ENCODE data around the gene CPN2. TPM values are rescaled to one million over a fixed set of nuclear protein-coding genes. Genes with fewer than 3 reads are reported as not detected.

CPN2 gene
- total and polyA plus RNA-seq, 2 donors (not counting 1 experiment from before 2014, with no cell fraction given): not detected

DNA sequence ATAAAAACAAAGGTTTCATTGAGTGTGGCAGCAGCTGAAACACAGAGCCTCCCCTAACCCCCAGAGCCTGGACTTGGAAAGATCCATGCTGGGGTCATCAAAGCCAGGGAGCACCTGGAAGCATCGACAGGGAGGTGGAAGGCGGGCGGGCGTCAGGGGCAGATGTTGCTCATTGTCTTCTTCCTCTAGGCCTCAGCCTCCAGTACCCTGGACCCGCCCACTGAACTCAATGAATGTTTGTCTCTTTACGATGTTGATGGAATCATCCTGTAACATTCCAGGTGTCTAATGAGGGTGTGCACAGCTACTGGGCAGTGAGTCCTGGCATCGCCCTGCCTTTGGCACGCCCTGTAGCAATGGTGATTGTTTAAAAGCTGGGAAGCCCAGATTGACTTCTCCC lies 38.1 kb upstream of the CPN2 start:
- ChIA-PET POLR2A (no interaction called here), CTCF (no interaction called here)
- 87% methylated on average over 4 of the region's 8 CpGs for WGBS (ENCODE audit: insufficient coverage)
- no peaks in the 10 kb centered on the region for H3K4me1 Mint-ChIP-seq
- peaks cover 10% of the 10 kb centered on the region for H3K27me3 Mint-ChIP-seq
- Histone ChIP-seq H4K20me1 (ENCODE audit: control insufficient read depth, insufficient read depth, low read length, poor library complexity, severe bottlenecking) (no peaks in the 10 kb centered on the region), H3K9ac (ENCODE audit: low read length) (no peak overlapping the region), H3K27me3 (replicated peaks in 1 of 4; ENCODE audit: control extremely low read depth in 1 of 4, control insufficient read depth in 3 of 4, insufficient read depth in 4 of 4, low read length in 3 of 4) (peaks cover 0 to 9% (median 3%) of the 10 kb centered on the region in 4 experiments), H3K36me3 (replicated peaks in 1 of 2; ENCODE audit: control extremely low read depth in 1 of 2, control insufficient read depth in 1 of 2, extremely low read depth in 1 of 2, insufficient read depth in 2 of 2, low read length in 1 of 2) (no peaks in the 10 kb centered on the region), H3K27ac (ENCODE audit: low read length in 2 of 2) (no peak overlapping the region), H3K4me1 (ENCODE audit: control insufficient read depth in 2 of 2, insufficient read depth in 2 of 2, low read length in 2 of 2) (no peaks in the 10 kb centered on the region), H3K79me2 (ENCODE audit: control insufficient read depth, insufficient read depth, low read length) (no peaks in the 10 kb centered on the region), H3K4me3 (ENCODE audit: control extremely low read depth in 1 of 5, extremely low read depth in 1 of 5, insufficient read depth in 1 of 5, low read depth in 2 of 5, low read length in 4 of 5) (no peak overlapping the region), H3K4me2 (replicated peaks; ENCODE audit: low read depth, low read length, poor library complexity, severe bottlenecking) (no peak overlapping the region), H2AFZ (ENCODE audit: insufficient read depth, low read depth, low read length, poor library complexity, severe bottlenecking) (no peak overlapping the region), H3K9me3 (ENCODE audit: control extremely low read depth in 1 of 3, control insufficient read depth in 2 of 3, insufficient read depth in 1 of 3, low read length in 2 of 3) (peaks cover 1 to 5% (median 4%) of the 10 kb centered on the region in 3 donors)
- H3K4me3 Mint-ChIP-seq: no peak overlapping the region
- intact Hi-C loops (cut with micrococcal nuclease): no loop called here
- TF ChIP-seq EZH2 (IDR thresholded peaks at IDR 0.05; ENCODE audit: borderline replicate concordance, insufficient read depth, low read depth, low read length, poor library complexity, severe bottlenecking): no peak
- TF ChIP-seq, protein P1, sequence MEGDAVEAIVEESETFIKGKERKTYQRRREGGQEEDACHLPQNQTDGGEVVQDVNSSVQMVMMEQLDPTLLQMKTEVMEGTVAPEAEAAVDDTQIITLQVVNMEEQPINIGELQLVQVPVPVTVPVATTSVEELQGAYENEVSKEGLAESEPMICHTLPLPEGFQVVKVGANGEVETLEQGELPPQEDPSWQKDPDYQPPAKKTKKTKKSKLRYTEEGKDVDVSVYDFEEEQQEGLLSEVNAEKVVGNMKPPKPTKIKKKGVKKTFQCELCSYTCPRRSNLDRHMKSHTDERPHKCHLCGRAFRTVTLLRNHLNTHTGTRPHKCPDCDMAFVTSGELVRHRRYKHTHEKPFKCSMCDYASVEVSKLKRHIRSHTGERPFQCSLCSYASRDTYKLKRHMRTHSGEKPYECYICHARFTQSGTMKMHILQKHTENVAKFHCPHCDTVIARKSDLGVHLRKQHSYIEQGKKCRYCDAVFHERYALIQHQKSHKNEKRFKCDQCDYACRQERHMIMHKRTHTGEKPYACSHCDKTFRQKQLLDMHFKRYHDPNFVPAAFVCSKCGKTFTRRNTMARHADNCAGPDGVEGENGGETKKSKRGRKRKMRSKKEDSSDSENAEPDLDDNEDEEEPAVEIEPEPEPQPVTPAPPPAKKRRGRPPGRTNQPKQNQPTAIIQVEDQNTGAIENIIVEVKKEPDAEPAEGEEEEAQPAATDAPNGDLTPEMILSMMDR (IDR thresholded peaks at IDR 0.05): no peak
- no peak for ATAC-seq (ENCODE audit: low read depth)
- H3K9me3 Mint-ChIP-seq (ENCODE audit: insufficient read depth): peaks cover 6% of the 10 kb centered on the region
- DNase-seq: no peak
- no peak overlapping the region for H3K27ac Mint-ChIP-seq

DNA sequence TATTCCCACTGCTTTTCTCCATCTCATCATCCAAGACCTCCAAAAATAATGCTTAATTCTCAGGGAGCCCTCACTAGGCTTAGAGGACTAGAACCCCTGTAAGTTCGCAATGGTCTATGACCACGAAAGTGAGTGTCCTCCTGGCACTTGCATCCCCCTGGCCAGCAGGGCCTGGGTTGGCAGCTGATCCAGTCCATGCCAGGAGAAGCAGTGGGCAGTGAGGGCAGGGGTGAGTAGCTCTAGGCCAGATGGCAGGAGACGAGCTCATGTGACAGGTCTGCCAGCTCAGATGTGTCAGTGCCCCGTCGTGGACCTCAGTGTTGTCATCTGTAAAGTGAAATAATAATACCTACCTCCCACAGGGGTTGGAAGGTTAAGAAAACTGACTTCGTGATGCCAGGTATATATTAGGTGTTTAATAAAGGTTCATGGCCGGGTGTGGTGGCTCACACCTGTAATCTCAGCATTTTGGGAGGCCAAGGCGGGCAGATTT lies 36.8 kb upstream of the CPN2 start:
- ATAC-seq (ENCODE audit: low read depth) (no peak), DNase-seq (no peak)
- intact Hi-C loops (cut with micrococcal nuclease): no loop called here
- peaks cover 1 to 5% (median 4%) of the 10 kb centered on the region in 3 donors for H3K9me3 ChIP-seq (ENCODE audit: control extremely low read depth in 1 of 3, control insufficient read depth in 2 of 3, insufficient read depth in 1 of 3, low read length in 2 of 3)
- no peak overlapping the region for H3K4me3 ChIP-seq (ENCODE audit: control extremely low read depth in 1 of 5, extremely low read depth in 1 of 5, insufficient read depth in 1 of 5, low read depth in 2 of 5, low read length in 4 of 5)
- H3K79me2 ChIP-seq (ENCODE audit: control insufficient read depth, insufficient read depth, low read length): no peaks in the 10 kb centered on the region
- Mint-ChIP-seq H3K27me3 (peaks cover 20% of the 10 kb centered on the region), H3K4me3 (no peak overlapping the region), H3K9me3 (ENCODE audit: insufficient read depth) (peaks cover 6% of the 10 kb centered on the region), H3K4me1 (no peaks in the 10 kb centered on the region), H3K27ac (no peak overlapping the region)
- 91% methylated on average over 2 of the region's 8 CpGs for WGBS (ENCODE audit: insufficient coverage)
- H3K4me2 ChIP-seq (replicated peaks; ENCODE audit: low read depth, low read length, poor library complexity, severe bottlenecking): no peak overlapping the region
- ChIA-PET POLR2A (no interaction called here), CTCF (interaction anchor here (1.1 to 1.5 kb wide), 2 partner anchors 10 to 16 kb away, joined by 3 to 4 read pairs; no protein-coding TSS in a partner anchor)
- H3K9ac ChIP-seq (ENCODE audit: low read length): no peak overlapping the region
- H3K36me3 ChIP-seq (replicated peaks in 1 of 2; ENCODE audit: control extremely low read depth in 1 of 2, control insufficient read depth in 1 of 2, extremely low read depth in 1 of 2, insufficient read depth in 2 of 2, low read length in 1 of 2): no peaks in the 10 kb centered on the region
- no peak overlapping the region for H3K27ac ChIP-seq (ENCODE audit: low read length in 2 of 2)
- H4K20me1 ChIP-seq (ENCODE audit: control insufficient read depth, insufficient read depth, low read length, poor library complexity, severe bottlenecking): no peaks in the 10 kb centered on the region
- H3K4me1 ChIP-seq (ENCODE audit: control insufficient read depth in 2 of 2, insufficient read depth in 2 of 2, low read length in 2 of 2): no peaks in the 10 kb centered on the region
- TF ChIP-seq, protein P1 (IDR thresholded peaks at IDR 0.05): no peak
- peaks cover 0 to 9% (median 4%) of the 10 kb centered on the region in 4 experiments for H3K27me3 ChIP-seq (replicated peaks in 1 of 4; ENCODE audit: control extremely low read depth in 1 of 4, control insufficient read depth in 3 of 4, insufficient read depth in 4 of 4, low read length in 3 of 4)
- H2AFZ ChIP-seq (ENCODE audit: insufficient read depth, low read depth, low read length, poor library complexity, severe bottlenecking): no peak overlapping the region
